Measurements from ENCODE around the gene MDFIC.

MDFIC gene

GRCh38 chr7:115004121-115004520, 82.2 kb downstream of the MDFIC start:
- DNase-seq: no peak

DNA sequence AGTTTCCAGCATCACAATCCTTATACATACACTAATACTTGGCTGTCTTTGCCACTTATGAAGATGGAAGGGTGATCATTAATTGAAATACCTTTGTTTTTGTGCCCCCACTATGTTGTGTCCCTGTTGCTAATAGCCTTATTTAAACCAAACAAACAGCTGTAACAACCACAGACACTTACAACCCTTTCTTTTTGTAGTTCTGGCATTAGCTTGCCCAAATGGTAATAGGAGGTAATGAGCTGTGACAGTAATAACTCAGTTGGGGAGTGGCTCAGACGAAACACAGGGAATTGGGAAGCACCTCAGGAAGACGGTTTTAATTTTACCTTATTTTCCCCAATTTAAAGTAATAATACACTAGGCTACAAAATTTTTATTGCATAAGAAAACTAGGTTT, 83.4 kb downstream of the MDFIC start:
- no peak for DNase-seq

GRCh38 chr7:115005953-115006352, 84.1 kb downstream of the MDFIC start:
- DNase-seq: no peak

GRCh38 chr7:115007751-115008150, 85.9 kb downstream of the MDFIC start:
- DNase-seq: no peak

GRCh38 chr7:115008465-115009114, 86.7 kb downstream of the MDFIC start:
- no peak for DNase-seq

DNA sequence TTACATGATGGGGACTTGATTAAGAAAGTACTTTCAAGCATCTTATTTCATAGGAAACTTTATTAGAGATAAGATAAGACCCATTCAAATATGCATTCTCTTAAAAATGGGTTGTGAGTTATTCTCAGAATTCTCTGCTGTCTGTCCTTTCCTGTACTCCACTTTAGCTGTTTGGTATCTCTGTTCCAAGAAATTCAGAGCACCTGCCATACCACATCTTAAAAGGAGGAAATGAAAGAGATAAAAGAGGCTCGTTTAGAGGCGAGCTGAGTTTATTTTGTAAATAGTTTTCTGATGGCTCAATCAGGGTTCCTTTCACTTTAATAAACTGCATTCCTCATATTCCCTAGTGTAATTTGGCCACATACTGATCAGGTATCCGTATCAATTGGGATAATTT, 87.2 kb downstream of the MDFIC start:
- no peak for DNase-seq

GRCh38 chr7:115009736-115010440, 88.0 kb downstream of the MDFIC start:
- no peak for DNase-seq

DNA sequence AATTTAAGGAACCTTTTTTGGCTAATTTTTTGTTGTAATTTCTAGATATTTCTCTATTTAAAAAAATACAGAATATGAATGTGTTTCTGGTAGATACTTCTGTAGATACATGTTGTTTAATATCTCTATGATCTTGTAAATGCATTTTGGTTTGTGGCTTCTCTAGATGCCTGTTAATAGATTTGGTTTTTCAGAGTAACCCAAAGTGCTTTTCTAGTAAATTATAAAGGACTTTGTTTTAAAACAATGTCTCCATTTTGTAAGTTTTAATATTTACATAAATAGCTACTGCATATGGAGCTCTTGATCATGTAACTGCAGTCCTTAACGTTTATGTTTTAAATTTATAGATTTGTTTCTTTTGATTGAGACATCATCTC, 88.5 kb downstream of the MDFIC start:
- no peak for DNase-seq

DNA sequence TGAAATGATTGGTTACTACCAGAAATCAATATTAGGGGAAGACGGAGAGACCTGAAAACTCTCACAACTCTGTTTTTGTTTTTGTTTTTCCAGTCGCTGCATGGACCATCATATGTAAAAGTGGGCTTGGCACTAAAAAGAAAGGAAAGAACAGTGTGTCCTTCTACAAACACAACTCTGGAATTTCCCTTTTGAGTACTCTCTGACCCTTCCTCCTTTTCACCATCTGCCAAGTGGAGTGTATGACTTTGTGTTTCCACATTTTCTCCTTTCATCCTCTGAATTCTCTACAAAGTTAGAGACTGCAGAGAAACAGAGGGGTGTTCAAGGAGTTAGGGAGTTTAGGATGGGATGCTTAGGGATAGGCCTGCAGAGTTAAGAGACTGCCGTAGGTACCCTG, 92.0 kb downstream of the MDFIC start:
- DNase-seq: no peak

DNA sequence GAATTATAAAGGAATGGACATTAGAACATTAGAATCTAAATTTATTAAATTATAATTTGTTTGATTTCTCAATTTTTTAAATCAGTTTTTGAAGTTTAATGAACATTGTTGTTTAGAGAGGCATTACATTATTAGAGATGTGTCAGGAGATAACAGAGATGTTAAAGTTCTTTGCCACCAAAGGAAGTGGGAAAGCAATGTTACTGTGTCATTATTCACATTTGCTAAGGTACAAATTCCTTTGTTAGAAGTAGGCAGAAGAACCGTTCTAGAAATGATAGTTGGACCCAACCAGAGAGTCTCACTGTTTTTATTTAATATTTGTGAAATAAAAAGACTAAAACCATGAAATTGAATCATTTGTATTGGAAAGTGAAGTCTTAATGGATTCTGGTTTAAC, 92.9 kb downstream of the MDFIC start:
- no peak for DNase-seq

- peak; percentile 84 for DNase-seq
Observed at GRCh38 chr7:115015619-115016018, 93.7 kb downstream of the MDFIC start.

- no peak for DNase-seq
Observed at GRCh38 chr7:115019882-115020605, 98.2 kb downstream of the MDFIC start.

DNA sequence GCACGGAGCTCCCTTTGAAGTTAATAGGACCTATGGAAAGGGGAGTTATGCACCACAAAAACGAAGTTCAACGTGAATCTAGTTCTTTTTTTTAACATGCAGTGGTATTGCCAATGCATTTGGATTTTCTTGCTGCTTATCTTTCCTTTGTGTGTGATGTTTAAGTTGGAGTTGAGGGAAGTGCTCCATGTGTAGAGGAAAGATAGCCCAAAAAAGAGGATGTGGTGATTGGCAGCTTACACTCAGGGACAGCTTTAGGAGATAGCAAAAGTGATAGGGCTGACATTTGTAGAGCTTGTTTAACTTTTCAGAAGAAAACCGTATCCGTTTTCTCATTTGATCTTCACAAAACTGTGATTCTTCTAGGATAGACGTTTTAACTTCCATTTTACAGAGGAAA, 101.3 kb downstream of the MDFIC start:
- DNase-seq: no peak

DNA sequence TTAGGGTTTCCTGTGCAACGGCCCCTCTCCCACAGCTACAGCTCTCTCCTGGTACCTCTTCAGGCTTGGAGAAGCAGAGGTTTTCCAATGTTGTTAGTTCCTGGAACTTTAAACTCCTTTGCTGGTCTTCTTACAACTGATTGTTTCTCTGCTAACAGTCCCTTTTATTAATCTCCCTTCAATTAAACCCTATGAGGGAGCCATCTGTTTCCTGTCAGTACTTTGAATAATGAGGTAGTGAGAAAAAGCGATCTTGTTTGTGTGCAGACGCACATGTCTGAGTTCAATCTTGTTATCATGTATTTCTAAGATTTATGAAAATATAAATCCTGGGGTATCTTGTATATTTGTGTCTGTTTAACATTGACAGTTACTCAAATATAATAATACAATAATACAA, 102.4 kb downstream of the MDFIC start:
- no peak for DNase-seq

- no peak for DNase-seq
Observed at GRCh38 chr7:115032715-115033703, 111.1 kb downstream of the MDFIC start.

GRCh38 chr7:115033917-115034459, 112.1 kb downstream of the MDFIC start:
- DNase-seq: no peak

GRCh38 chr7:115034515-115034914, 112.6 kb downstream of the MDFIC start:
- DNase-seq: no peak

GRCh38 chr7:115037128-115037802, 115.4 kb downstream of the MDFIC start:
- no peak for DNase-seq

- no peak for DNase-seq
Observed at GRCh38 chr7:115038158-115038557, 116.3 kb downstream of the MDFIC start.

- no peak for DNase-seq
Observed at GRCh38 chr7:115040057-115040456, 118.2 kb downstream of the MDFIC start.

- no peak for DNase-seq
Observed at GRCh38 chr7:115040495-115040894, 118.6 kb downstream of the MDFIC start.

- DNase-seq: no peak
Observed at GRCh38 chr7:115042596-115042995, 120.7 kb downstream of the MDFIC start.

All from EL (cell line).